ENCODE measurements around the gene ANKFY1.
A peak's percentile ranks its signal among the peaks of the same experiment; 100 is the strongest.

ANKFY1 gene

DNA sequence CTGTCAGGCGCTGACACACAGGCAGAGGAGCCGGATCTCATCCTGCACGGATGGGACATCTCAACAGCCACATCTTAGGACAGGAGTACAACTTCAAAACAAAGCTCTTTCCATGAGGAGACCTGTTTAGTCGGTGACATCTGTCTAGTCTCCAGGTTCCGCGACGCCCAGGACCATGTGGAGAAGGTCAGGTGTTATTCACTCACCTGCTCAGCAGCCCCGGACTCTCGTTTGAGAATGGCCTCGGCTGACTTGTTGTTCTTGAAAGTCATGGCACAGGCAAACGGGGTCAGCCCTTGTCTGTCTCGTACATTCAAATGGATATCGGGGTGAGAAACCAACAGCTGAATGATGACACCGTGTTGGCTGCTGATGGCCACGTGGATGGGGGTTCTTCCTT, 85.1 kb downstream of the ANKFY1 start:
- DNase-seq = no peak

DNA sequence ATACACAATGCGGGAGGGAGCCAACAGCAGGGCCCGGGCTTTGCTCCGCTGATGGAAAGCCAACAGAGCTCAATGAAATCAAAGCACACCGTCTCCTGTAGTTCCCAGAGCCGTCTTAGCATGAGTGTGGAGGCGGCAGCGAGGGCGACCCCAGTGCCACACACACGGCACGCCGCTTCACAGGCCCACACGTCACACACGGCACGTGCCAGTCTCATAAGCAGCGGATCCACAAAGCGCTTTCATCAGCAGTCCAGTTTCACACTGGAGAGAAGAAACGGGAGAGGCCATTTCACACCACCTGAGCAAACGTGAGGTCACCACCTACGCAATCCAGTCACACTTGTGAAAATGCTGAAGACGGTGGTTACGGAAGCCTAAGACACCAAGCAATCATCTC, 86.0 kb downstream of the ANKFY1 start:
- H2BK5ac ChIP-seq (ENCODE audit: low read depth, low read length, poor library complexity) = no peak overlapping the region
- H3K14ac ChIP-seq (ENCODE audit: low read length) = no peak overlapping the region
- no peaks in the 10 kb centered on the region for H3K27me3 ChIP-seq (ENCODE audit: insufficient read depth, low read length)
- H3K18ac ChIP-seq (ENCODE audit: low read length) = peak overlapping the region; percentile 56
- peaks cover 8% of the 10 kb centered on the region for H3K79me1 ChIP-seq (ENCODE audit: low read length)
- no peaks in the 10 kb centered on the region for H3K9me3 ChIP-seq (ENCODE audit: insufficient read depth, low read depth, low read length)
- no peaks in the 10 kb centered on the region for H3K79me2 ChIP-seq (ENCODE audit: control insufficient read depth, insufficient read depth, low read length, poor library complexity)
- DNase-seq = no peak
- no peak overlapping the region for H3K4me3 ChIP-seq (ENCODE audit: low read depth, low read length)
- no peak overlapping the region for H4K91ac ChIP-seq (ENCODE audit: low read depth, low read length)
- H2AFZ ChIP-seq (ENCODE audit: insufficient read depth, low read length, poor library complexity) = no peak overlapping the region
- H3K4me2 ChIP-seq (ENCODE audit: low read length) = no peak overlapping the region
- H3K4ac ChIP-seq (ENCODE audit: low read depth, low read length) = no peak overlapping the region
- WGBS (ENCODE audit: extremely low coverage, insufficient coverage, insufficient read length) = no CpG with 5 or more reads among the region's 21 CpGs
- no peak overlapping the region for H4K12ac ChIP-seq (ENCODE audit: low read depth, low read length)
- peak overlapping the region; percentile 12 for H2AK5ac ChIP-seq (ENCODE audit: low read length)
- H3K4me1 ChIP-seq (ENCODE audit: control insufficient read depth in 1 of 2, insufficient read depth in 2 of 2, low read length in 2 of 2) = peaks cover 19% of the 10 kb centered on the region in 2 experiments
- H3K27ac ChIP-seq (ENCODE audit: low read depth, low read length) = no peak overlapping the region
- H2BK12ac ChIP-seq (ENCODE audit: low read length) = peak overlapping the region; percentile 25
- no peak overlapping the region for H2BK120ac ChIP-seq (ENCODE audit: insufficient read depth, low read length, poor library complexity)
- no peak overlapping the region for H3K23ac ChIP-seq (ENCODE audit: low read length)
- peak overlapping the region; percentile 17 for H4K8ac ChIP-seq (ENCODE audit: low read depth, low read length)
- no peak overlapping the region for H3K9ac ChIP-seq (ENCODE audit: low read length)
- H3K36me3 ChIP-seq (ENCODE audit: control insufficient read depth in 1 of 2, insufficient read depth in 2 of 2, low read length in 2 of 2) = peaks cover 61 to 66% of the 10 kb centered on the region in 2 experiments

More for the DNA sequence above, 85.1 kb downstream of the ANKFY1 start:
- no CpG with 5 or more reads among the region's 15 CpGs for WGBS (ENCODE audit: extremely low coverage, insufficient coverage, insufficient read length)
- no peak overlapping the region for H2BK12ac ChIP-seq (ENCODE audit: low read length)
- H3K79me1 ChIP-seq (ENCODE audit: low read length) = peaks cover 8% of the 10 kb centered on the region
- H3K79me2 ChIP-seq (ENCODE audit: control insufficient read depth, insufficient read depth, low read length, poor library complexity) = no peaks in the 10 kb centered on the region
- no peak overlapping the region for H3K9ac ChIP-seq (ENCODE audit: low read length)
- H3K36me3 ChIP-seq (ENCODE audit: control insufficient read depth in 1 of 2, insufficient read depth in 2 of 2, low read length in 2 of 2) = peaks cover 60 to 67% of the 10 kb centered on the region in 2 experiments
- H3K23ac ChIP-seq (ENCODE audit: low read length) = no peak overlapping the region
- no peak overlapping the region for H4K8ac ChIP-seq (ENCODE audit: low read depth, low read length)
- H2BK5ac ChIP-seq (ENCODE audit: low read depth, low read length, poor library complexity) = no peak overlapping the region
- no peaks in the 10 kb centered on the region for H3K27me3 ChIP-seq (ENCODE audit: insufficient read depth, low read length)
- H3K27ac ChIP-seq (ENCODE audit: low read depth, low read length) = no peak overlapping the region
- H2AFZ ChIP-seq (ENCODE audit: insufficient read depth, low read length, poor library complexity) = no peak overlapping the region
- no peak overlapping the region for H4K91ac ChIP-seq (ENCODE audit: low read depth, low read length)
- no peak overlapping the region for H3K18ac ChIP-seq (ENCODE audit: low read length)
- H2AK5ac ChIP-seq (ENCODE audit: low read length) = no peak overlapping the region
- H3K4me3 ChIP-seq (ENCODE audit: low read depth, low read length) = no peak overlapping the region
- no peak overlapping the region for H3K4me2 ChIP-seq (ENCODE audit: low read length)
- H3K14ac ChIP-seq (ENCODE audit: low read length) = no peak overlapping the region
- no peak overlapping the region for H4K12ac ChIP-seq (ENCODE audit: low read depth, low read length)
- H3K4me1 ChIP-seq (ENCODE audit: control insufficient read depth in 1 of 2, insufficient read depth in 2 of 2, low read length in 2 of 2) = peaks cover 19% of the 10 kb centered on the region in 2 experiments
- H3K4ac ChIP-seq (ENCODE audit: low read depth, low read length) = no peak overlapping the region
- H3K9me3 ChIP-seq (ENCODE audit: insufficient read depth, low read depth, low read length) = no peaks in the 10 kb centered on the region
- H2BK120ac ChIP-seq (ENCODE audit: insufficient read depth, low read length, poor library complexity) = no peak overlapping the region

DNA sequence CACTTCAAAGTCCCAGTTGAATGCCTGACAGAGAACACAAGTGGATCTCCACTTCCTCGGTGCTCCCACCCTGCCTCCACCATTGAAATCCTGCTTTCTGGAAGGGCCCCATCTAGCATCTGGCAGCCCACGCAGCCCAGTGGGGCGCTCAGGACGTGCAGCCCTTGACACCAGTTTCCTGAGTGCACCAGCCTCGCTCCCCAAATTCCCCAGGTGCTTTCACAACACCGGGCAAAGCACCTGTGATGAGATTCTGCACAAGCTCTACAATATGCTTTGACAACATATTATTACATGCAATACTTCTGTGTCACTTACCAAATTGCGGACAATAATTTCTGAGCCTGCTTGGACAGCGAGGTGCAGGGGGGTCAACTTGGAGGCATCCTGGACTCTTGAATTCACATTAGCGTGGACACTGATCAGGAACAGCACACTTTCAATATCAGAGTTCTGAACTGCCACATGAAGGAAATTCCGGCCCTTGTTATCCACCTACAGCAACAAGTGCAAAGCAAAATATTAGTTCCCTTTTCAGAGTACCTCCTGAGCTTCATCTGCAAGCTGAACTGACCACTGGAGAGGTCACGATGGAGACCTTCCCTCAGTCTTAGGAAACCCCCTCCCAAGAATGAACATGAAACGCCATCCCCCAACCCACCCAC, 86.8 kb downstream of the ANKFY1 start:
- Histone ChIP-seq H2BK5ac (ENCODE audit: low read depth, low read length, poor library complexity) (no peak overlapping the region), H3K4me3 (ENCODE audit: low read depth, low read length) (no peak overlapping the region), H3K14ac (ENCODE audit: low read length) (no peak overlapping the region), H3K9ac (ENCODE audit: low read length) (no peak overlapping the region), H2AFZ (ENCODE audit: insufficient read depth, low read length, poor library complexity) (no peak overlapping the region), H4K91ac (ENCODE audit: low read depth, low read length) (peak overlapping the region; percentile 10), H3K23ac (ENCODE audit: low read length) (no peak overlapping the region), H3K18ac (ENCODE audit: low read length) (no peak overlapping the region), H3K27me3 (ENCODE audit: insufficient read depth, low read length) (no peaks in the 10 kb centered on the region), H3K4ac (ENCODE audit: low read depth, low read length) (no peak overlapping the region), H2AK5ac (ENCODE audit: low read length) (no peak overlapping the region), H3K79me1 (ENCODE audit: low read length) (peaks cover 8% of the 10 kb centered on the region), H4K12ac (ENCODE audit: low read depth, low read length) (no peak overlapping the region), H2BK120ac (ENCODE audit: insufficient read depth, low read length, poor library complexity) (no peak overlapping the region), H4K8ac (ENCODE audit: low read depth, low read length) (no peak overlapping the region), H3K79me2 (ENCODE audit: control insufficient read depth, insufficient read depth, low read length, poor library complexity) (no peaks in the 10 kb centered on the region), H3K4me2 (ENCODE audit: low read length) (peak overlapping the region; percentile 4), H3K36me3 (ENCODE audit: control insufficient read depth in 1 of 2, insufficient read depth in 2 of 2, low read length in 2 of 2) (peaks cover 63 to 69% of the 10 kb centered on the region in 2 experiments), H3K27ac (ENCODE audit: low read depth, low read length) (peak overlapping the region; percentile 69), H3K4me1 (ENCODE audit: control insufficient read depth in 1 of 2, insufficient read depth in 2 of 2, low read length in 2 of 2) (peaks cover 19% of the 10 kb centered on the region in 2 experiments), H2BK12ac (ENCODE audit: low read length) (peak overlapping the region; percentile 7), H3K9me3 (ENCODE audit: insufficient read depth, low read depth, low read length) (no peaks in the 10 kb centered on the region)
- WGBS (ENCODE audit: extremely low coverage, insufficient coverage, insufficient read length) = no CpG with 5 or more reads among the region's 12 CpGs
- no peak for DNase-seq

DNA sequence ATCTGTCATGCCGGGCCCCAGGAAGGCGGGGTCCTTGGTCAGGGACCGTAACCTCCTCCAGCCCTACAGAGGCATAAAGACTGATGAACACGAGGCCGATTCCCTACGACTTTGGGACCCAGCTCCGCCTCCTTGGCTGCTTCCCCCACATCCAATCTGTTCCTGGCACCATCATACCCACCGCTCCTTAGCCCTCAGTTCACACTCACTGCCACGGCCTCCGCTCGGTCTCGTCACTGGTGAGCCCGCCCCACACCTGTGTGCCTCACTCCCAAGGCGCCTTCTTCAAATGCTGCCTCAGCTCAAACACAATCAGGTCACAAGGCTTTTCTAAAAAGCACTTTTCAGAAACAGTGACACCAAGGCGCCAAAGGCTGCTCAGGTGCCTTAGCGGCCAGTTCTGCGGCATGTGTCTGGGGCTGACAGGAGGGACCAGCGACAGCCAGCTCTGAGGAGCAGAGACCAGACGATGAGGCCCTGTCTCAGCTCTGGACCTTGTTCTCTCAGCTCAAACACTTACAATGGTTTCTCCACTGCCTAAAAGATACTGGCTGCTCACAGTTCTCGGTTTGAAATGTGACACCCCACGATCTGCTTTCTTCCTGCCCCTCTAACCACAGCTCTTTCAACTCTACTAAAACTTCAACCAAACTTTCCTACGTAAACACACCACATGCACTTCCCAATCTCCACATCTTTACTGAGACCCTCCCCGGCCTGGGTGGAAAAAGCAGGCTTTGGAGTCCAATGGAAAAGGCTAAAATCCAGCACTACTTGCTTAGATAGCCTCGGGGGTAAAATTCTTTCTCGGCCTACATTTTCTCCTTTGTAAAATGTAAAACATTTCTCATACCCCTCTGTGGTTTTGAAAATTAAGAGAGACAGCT, 87.6 kb downstream of the ANKFY1 start:
- Histone ChIP-seq H3K4me2 (ENCODE audit: low read length) (peak overlapping the region; percentile 6), H3K14ac (ENCODE audit: low read length) (peak overlapping the region; percentile 40), H3K23ac (ENCODE audit: low read length) (no peak overlapping the region), H4K8ac (ENCODE audit: low read depth, low read length) (peak overlapping the region; percentile 9), H4K91ac (ENCODE audit: low read depth, low read length) (peak overlapping the region; percentile 63), H3K9me3 (ENCODE audit: insufficient read depth, low read depth, low read length) (no peaks in the 10 kb centered on the region), H3K27me3 (ENCODE audit: insufficient read depth, low read length) (no peaks in the 10 kb centered on the region), H3K4me3 (ENCODE audit: low read depth, low read length) (no peak overlapping the region), H3K27ac (ENCODE audit: low read depth, low read length) (peak overlapping the region; percentile 83), H4K12ac (ENCODE audit: low read depth, low read length) (no peak overlapping the region), H2BK12ac (ENCODE audit: low read length) (peak overlapping the region; percentile 27), H3K18ac (ENCODE audit: low read length) (peak overlapping the region; percentile 26), H2AFZ (ENCODE audit: insufficient read depth, low read length, poor library complexity) (no peak overlapping the region), H2AK5ac (ENCODE audit: low read length) (no peak overlapping the region), H3K4ac (ENCODE audit: low read depth, low read length) (no peak overlapping the region), H3K79me1 (ENCODE audit: low read length) (peaks cover 8% of the 10 kb centered on the region), H3K4me1 (ENCODE audit: control insufficient read depth in 1 of 2, insufficient read depth in 2 of 2, low read length in 2 of 2) (peaks cover 19% of the 10 kb centered on the region in 2 experiments), H2BK120ac (ENCODE audit: insufficient read depth, low read length, poor library complexity) (peak overlapping the region; percentile 18), H3K79me2 (ENCODE audit: control insufficient read depth, insufficient read depth, low read length, poor library complexity) (no peaks in the 10 kb centered on the region), H3K9ac (ENCODE audit: low read length) (no peak overlapping the region), H2BK5ac (ENCODE audit: low read depth, low read length, poor library complexity) (peak overlapping the region; percentile 7), H3K36me3 (ENCODE audit: control insufficient read depth in 1 of 2, insufficient read depth in 2 of 2, low read length in 2 of 2) (peaks cover 68 to 71% of the 10 kb centered on the region in 2 experiments)
- DNase-seq = peak; percentile 42 to 95
- WGBS (ENCODE audit: extremely low coverage, insufficient coverage, insufficient read length) = 100% methylated on average over 1 of the region's 25 CpGs

Measured in trophoblast cell (in vitro differentiated cells and primary cell).